Measurements from ENCODE around the gene BARX1. TPM values are rescaled to one million over a fixed set of nuclear protein-coding genes. Genes with fewer than 3 reads are reported as not detected.

Gene BARX1
- total and polyA plus RNA-seq, 9 of the 15 experiments (the other 6 are each of a cell fraction or from before 2014, with no cell fraction given): 0.11 to 0.14 TPM; not detected in 7

DNA sequence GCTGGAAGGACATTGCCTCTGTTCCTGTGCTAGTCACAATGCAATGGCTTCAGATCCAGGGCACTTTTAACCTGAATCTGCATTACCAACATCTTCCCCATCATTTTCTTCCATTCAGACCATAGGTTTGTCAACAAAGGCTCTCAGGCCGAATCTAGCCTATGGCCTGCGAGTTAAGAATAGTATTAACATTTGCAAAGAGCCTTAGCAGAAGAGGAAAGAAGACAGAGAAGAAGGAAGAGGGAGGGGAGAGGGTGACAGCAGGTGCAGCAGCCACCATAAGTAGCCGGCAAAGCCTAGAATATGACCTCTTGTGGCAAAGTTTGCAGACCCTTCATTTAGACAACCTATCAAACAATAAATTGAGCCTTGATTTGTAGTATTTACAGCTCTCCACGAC lies 32.6 kb downstream of the BARX1 start:
- Histone ChIP-seq H3K4me1 (replicated peaks in 1 of 2; ENCODE audit: control insufficient read depth in 2 of 2, insufficient read depth in 2 of 2, low read length in 2 of 2) (no peaks in the 10 kb centered on the region; a peak in 1 of 5 replicates), H2AFZ (ENCODE audit: low read depth, low read length) (no peak overlapping the region), H3K27ac (ENCODE audit: extremely low read depth, low read depth, low read length) (no peak overlapping the region), H4K20me1 (replicated peaks; ENCODE audit: control insufficient read depth, insufficient read depth, low read length) (0 out of 2 replicates have a peak, but pooled peaks cover 3% of the 10 kb centered on the region), H3K4me3 (no peak overlapping the region), H3K27me3 (ENCODE audit: control insufficient read depth in 2 of 2, insufficient read depth in 2 of 2, low read length in 2 of 2) (peaks cover 6 to 81% of the 10 kb centered on the region in 2 experiments; a peak in 4 of 5 replicates), H3K4me2 (ENCODE audit: insufficient read depth, low read length) (no peak overlapping the region), H3K9me1 (ENCODE audit: control insufficient read depth, insufficient read depth, low read length) (peaks cover 2% of the 10 kb centered on the region), H3K9me3 (replicated peaks; ENCODE audit: control insufficient read depth, insufficient read depth, low read depth, low read length) (no peaks in the 10 kb centered on the region), H3K9ac (ENCODE audit: insufficient read depth in 1 of 2, low read depth in 2 of 2, low read length in 2 of 2) (no peak overlapping the region), H3K79me2 (ENCODE audit: control insufficient read depth, insufficient read depth, low read length) (no peaks in the 10 kb centered on the region), H3K36me3 (ENCODE audit: control insufficient read depth, insufficient read depth, low read length) (no peaks in the 10 kb centered on the region)
- POLR2A ChIA-PET: no interaction called here
- FAIRE-seq: no peak
- no TSS peak for BruUV-seq (replicated peaks)
- TF ChIP-seq RBM39 (optimal IDR thresholded peaks at IDR 0.05; ENCODE audit: low read depth, low read length) (no peak), HNRNPUL1 (IDR thresholded peaks at IDR 0.05; ENCODE audit: low read length) (no peak), XRCC4 (IDR thresholded peaks at IDR 0.05; ENCODE audit: extremely low read depth, insufficient read depth, insufficient read length) (no peak), BACH1 (tag; IDR thresholded peaks at IDR 0.05) (no peak), ZBTB2 (IDR thresholded peaks at IDR 0.05) (no peak), ELF1 (tag; IDR thresholded peaks at IDR 0.05) (no peak), CAMTA2 (CRISPR knock-in tag; conservative IDR thresholded peaks at IDR 0.05) (no peak), CBFA2T3 (IDR thresholded peaks at IDR 0.05) (no peak), ZNF140 (CRISPR knock-in tag; IDR thresholded peaks at IDR 0.05) (no peak)
- intact Hi-C loops (cut with micrococcal nuclease): no loop called here
- CTCF ChIA-PET (ENCODE audit: low intra/inter-chr PET ratio): no interaction called here
- 0% methylated on average over 3 of the region's 4 CpGs for WGBS (ENCODE audit: insufficient coverage, low coverage, missing lambda C conversion rate)
- in situ Hi-C loops (cut with MboI): no loop called here
- no peak for ATAC-seq
- no peak for DNase-seq (ENCODE audit: extremely low read depth in 1 of 4, low spot score in 3 of 4)
